ENCODE data around the gene ARL9. TPM values are rescaled to one million over a fixed set of nuclear protein-coding genes. Genes with fewer than 3 reads are reported as not detected.
"Not testable (repeated sequence)": the region's sequence is repeated elsewhere in the genome, so short reads cannot be mapped to it uniquely, and the experiment has no call there.

Gene ARL9
- total RNA-seq, 2 experiments from 2014 or later: 0.16 to 0.25 TPM

GRCh38 chr4:56465599-56466295, 39.8 kb upstream of the ARL9 start:
- peaks cover 49% of the 10 kb centered on the region for H3K36me3 Mint-ChIP-seq (ENCODE audit: low read depth)

GRCh38 chr4:56466296-56466761, 39.3 kb upstream of the ARL9 start:
- Mint-ChIP-seq H3K27ac (peak overlapping the region; percentile 95), H3K36me3 (ENCODE audit: low read depth) (peaks cover 45% of the 10 kb centered on the region), H3K4me3 (peak overlapping the region; percentile 94), H3K4me1 (ENCODE audit: low read depth) (peaks cover 59% of the 10 kb centered on the region)
- DNase-seq: peak; percentile 49
- ChIA-PET CTCF (interaction anchor here (0.5 to 2.4 kb wide), 3 partner anchors 13 to 334 kb away, joined by 3 to 7 read pairs (median 5); no protein-coding TSS in a partner anchor), POLR2A (interaction anchor here (0.8 to 2.4 kb wide), 9 partner anchors 9 to 188 kb away, joined by 3 to 12 read pairs (median 4); partner anchors contain the start of genes AASDH, PAICS and PPAT)
- peak; percentile 53 for ATAC-seq
- H3K27me3 Mint-ChIP-seq, H3K9me3 Mint-ChIP-seq: not testable (repeated sequence)
- intact Hi-C loops (cut with micrococcal nuclease): loop anchor here (2.0 kb wide), 1 partner anchor 30 kb away; the partner anchor contains the start of gene PAICS

More at GRCh38 chr4:56465599-56466295, 39.8 kb upstream of the ARL9 start:
- intact Hi-C loops (cut with micrococcal nuclease): loop anchor here (2.0 kb wide), 1 partner anchor 29 kb away; the partner anchor contains the start of gene PAICS
- ChIA-PET CTCF (interaction anchor here (0.5 to 2.4 kb wide), 3 partner anchors 12 to 334 kb away, joined by 3 to 7 read pairs (median 5); no protein-coding TSS in a partner anchor), POLR2A (interaction anchor here (0.8 to 2.4 kb wide), 11 partner anchors 8 to 189 kb away, joined by 3 to 14 read pairs (median 4); partner anchors contain the start of genes AASDH, PAICS and PPAT)
- ATAC-seq (no peak), DNase-seq (no peak)
- peaks cover 59% of the 10 kb centered on the region for H3K4me1 Mint-ChIP-seq (ENCODE audit: low read depth)
- TF ChIP-seq CTCF (IDR thresholded peaks at IDR 0.05): no peak
- H3K4me3 Mint-ChIP-seq: peak overlapping the region; percentile 94
- peak overlapping the region; percentile 95 for H3K27ac Mint-ChIP-seq
- no peaks in the 10 kb centered on the region for H3K27me3 Mint-ChIP-seq
- no peaks in the 10 kb centered on the region for H3K9me3 Mint-ChIP-seq

- CTCF ChIA-PET: interaction anchor here (1.5 to 2.4 kb wide), 2 partner anchors 14 to 333 kb away, joined by 5 to 7 read pairs; no protein-coding TSS in a partner anchor
- no peak for ATAC-seq
- DNase-seq: no peak
- POLR2A ChIA-PET: interaction anchor here (0.6 to 2.4 kb wide), 6 partner anchors 9 to 84 kb away, joined by 3 to 12 read pairs (median 5); partner anchors contain the start of genes AASDH, PAICS and PPAT
- peaks cover 62% of the 10 kb centered on the region for H3K4me1 Mint-ChIP-seq (ENCODE audit: low read depth)
- no peaks in the 10 kb centered on the region for H3K27me3 Mint-ChIP-seq
- intact Hi-C loops (cut with micrococcal nuclease): loop anchor here (2.0 kb wide), 1 partner anchor 30 kb away; the partner anchor contains the start of gene PAICS
- no peaks in the 10 kb centered on the region for H3K9me3 Mint-ChIP-seq
- peak overlapping the region; percentile 95 for H3K27ac Mint-ChIP-seq
- TF ChIP-seq CTCF (IDR thresholded peaks at IDR 0.05): no peak
- H3K36me3 Mint-ChIP-seq (ENCODE audit: low read depth): peaks cover 48% of the 10 kb centered on the region
- peak overlapping the region; percentile 94 for H3K4me3 Mint-ChIP-seq
Observed at GRCh38 chr4:56466910-56467283, 38.7 kb upstream of the ARL9 start.

GRCh38 chr4:56467284-56468096, 38.1 kb upstream of the ARL9 start, which contains the start of gene SRP72:
Gene SRP72, plus strand, starts transcription at chr4:56467617. Its CDS starts 19 bp downstream, at chr4:56467636.
- ChIA-PET POLR2A (interaction anchor here (0.6 to 2.5 kb wide), 10 partner anchors 8 to 523 kb away, joined by 3 to 27 read pairs (median 4); partner anchors contain the start of genes AASDH, PAICS and PPAT), CTCF (interaction anchor here (0.7 to 2.3 kb wide), 5 partner anchors 10 to 355 kb away, joined by 3 to 6 read pairs (median 6); partner anchors contain the start of gene PAICS)
- peak; percentile 93 for ATAC-seq
- Mint-ChIP-seq H3K4me1 (ENCODE audit: low read depth) (peaks cover 57% of the 10 kb centered on the region), H3K36me3 (ENCODE audit: low read depth) (peaks cover 44% of the 10 kb centered on the region), H3K27ac (peak within 1 kb of the TSS; percentile 95), H3K9me3 (no peaks in the 10 kb centered on the region), H3K27me3 (no peaks in the 10 kb centered on the region), H3K4me3 (peak within 1 kb of the TSS; percentile 94)
- peak; percentile 93 for DNase-seq
- intact Hi-C loops (cut with micrococcal nuclease): loop anchor here (2.0 kb wide), 1 partner anchor 31 kb away; the partner anchor contains the start of gene PAICS
- no peak for TF ChIP-seq CTCF (IDR thresholded peaks at IDR 0.05)

GRCh38 chr4:56468097-56468422, 37.5 kb upstream of the ARL9 start:
- peaks cover 46% of the 10 kb centered on the region for H3K36me3 Mint-ChIP-seq (ENCODE audit: low read depth)
- ChIA-PET CTCF (interaction anchor here (0.7 to 2.3 kb wide), 4 partner anchors 10 to 354 kb away, joined by 3 to 6 read pairs (median 6); partner anchors contain the start of gene PAICS), POLR2A (interaction anchor here (0.6 to 2.5 kb wide), 6 partner anchors 8 to 522 kb away, joined by 3 to 27 read pairs (median 4); partner anchors contain the start of genes AASDH, PAICS and PPAT)
- H3K4me1 Mint-ChIP-seq (ENCODE audit: low read depth): peaks cover 55% of the 10 kb centered on the region
- H3K27ac Mint-ChIP-seq: peak overlapping the region; percentile 95
- no peaks in the 10 kb centered on the region for H3K27me3 Mint-ChIP-seq
- ATAC-seq (peak; percentile 24), DNase-seq (no peak)
- no peak for TF ChIP-seq CTCF (IDR thresholded peaks at IDR 0.05)
- intact Hi-C loops (cut with micrococcal nuclease): no loop called here
- H3K4me3 Mint-ChIP-seq: peak overlapping the region; percentile 94
- H3K9me3 Mint-ChIP-seq: no peaks in the 10 kb centered on the region

Data from activated CD8-positive, alpha-beta T cell treated with anti-CD3 and anti-CD28 coated beads for 36 hours (primary cell).